ENCODE results near the gene TMPRSS4.

Gene TMPRSS4, protein sequence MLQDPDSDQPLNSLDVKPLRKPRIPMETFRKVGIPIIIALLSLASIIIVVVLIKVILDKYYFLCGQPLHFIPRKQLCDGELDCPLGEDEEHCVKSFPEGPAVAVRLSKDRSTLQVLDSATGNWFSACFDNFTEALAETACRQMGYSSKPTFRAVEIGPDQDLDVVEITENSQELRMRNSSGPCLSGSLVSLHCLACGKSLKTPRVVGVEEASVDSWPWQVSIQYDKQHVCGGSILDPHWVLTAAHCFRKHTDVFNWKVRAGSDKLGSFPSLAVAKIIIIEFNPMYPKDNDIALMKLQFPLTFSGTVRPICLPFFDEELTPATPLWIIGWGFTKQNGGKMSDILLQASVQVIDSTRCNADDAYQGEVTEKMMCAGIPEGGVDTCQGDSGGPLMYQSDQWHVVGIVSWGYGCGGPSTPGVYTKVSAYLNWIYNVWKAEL

GRCh38 chr11:118076754-118077281 is at the start of gene TMPRSS4:
TMPRSS4 (plus strand) TSS chr11:118077078; CDS start chr11:118077303, 225 bp downstream.
- TF ChIP-seq CTCF (IDR thresholded peaks at IDR 0.05; ENCODE audit: low read depth, low read length), result no peak
- in situ Hi-C loops (cut with HindIII; ENCODE audit: low sequenced_read_pairs), result no loop called here
- DNase-seq (ENCODE audit: low read depth, low spot score), result no peak
- H3K4me3 ChIP-seq (ENCODE audit: low read depth, low read length), result no peak within 1 kb of the TSS

GRCh38 chr11:118027694-118028093 is 49.2 kb upstream of the TMPRSS4 start:
- in situ Hi-C loops (cut with HindIII; ENCODE audit: low sequenced_read_pairs), result no loop called here
- H3K4me3 ChIP-seq (ENCODE audit: low read depth, low read length), result no peak overlapping the region
- no peak for TF ChIP-seq CTCF (IDR thresholded peaks at IDR 0.05; ENCODE audit: low read depth, low read length)
- no peak for DNase-seq (ENCODE audit: low read depth, low spot score)

DNA sequence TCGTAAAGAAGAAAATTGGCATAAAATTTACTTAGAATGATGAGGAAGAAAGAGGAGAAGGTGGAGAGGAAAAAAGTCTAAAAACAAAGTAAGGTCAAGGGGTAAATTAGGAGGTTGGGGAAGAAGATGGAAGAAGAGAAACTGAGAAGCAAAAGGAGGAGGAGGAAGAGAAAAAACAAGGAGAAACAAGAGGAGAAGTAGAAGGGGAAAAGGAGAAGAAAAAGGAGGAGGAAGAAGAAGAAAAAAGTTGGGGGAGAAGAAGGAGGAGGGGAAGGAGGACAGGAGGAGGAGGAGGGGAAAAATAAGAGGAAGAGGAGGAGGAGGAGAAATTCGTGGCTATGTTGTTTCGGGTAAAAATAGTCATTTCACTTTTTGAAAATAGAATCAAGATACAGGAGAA is 48.3 kb upstream of the TMPRSS4 start:
- H3K4me3 ChIP-seq (ENCODE audit: low read depth, low read length), result no peak overlapping the region
- in situ Hi-C loops (cut with HindIII; ENCODE audit: low sequenced_read_pairs), result no loop called here
- no peak for DNase-seq (ENCODE audit: low read depth, low spot score)
- no peak for TF ChIP-seq CTCF (IDR thresholded peaks at IDR 0.05; ENCODE audit: low read depth, low read length)

DNA sequence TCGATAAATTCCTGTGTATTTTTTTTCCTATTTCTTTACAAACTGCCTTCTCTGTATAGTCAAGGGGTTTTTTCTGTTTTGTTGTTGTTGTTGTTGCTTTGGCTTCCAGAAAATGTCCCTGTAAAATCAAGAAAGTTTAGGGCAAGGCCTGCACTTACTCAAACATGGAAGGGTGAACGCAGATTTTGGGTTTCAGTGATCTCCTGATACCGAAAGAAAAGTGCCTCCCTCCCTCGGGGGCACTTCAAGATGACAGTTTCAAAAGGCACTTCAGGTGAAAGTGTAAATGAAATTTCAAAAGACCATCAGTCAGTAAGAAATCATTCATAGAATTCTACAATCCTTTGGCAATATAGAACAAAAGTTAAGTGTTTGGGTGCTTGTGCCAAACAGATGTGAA is 43.4 kb upstream of the TMPRSS4 start:
- H3K4me3 ChIP-seq (ENCODE audit: low read depth, low read length), result no peak overlapping the region
- no peak for DNase-seq (ENCODE audit: low read depth, low spot score)
- in situ Hi-C loops (cut with HindIII; ENCODE audit: low sequenced_read_pairs), result no loop called here
- TF ChIP-seq CTCF (IDR thresholded peaks at IDR 0.05; ENCODE audit: low read depth, low read length), result no peak

GRCh38 chr11:118042141-118042540 is 34.7 kb upstream of the TMPRSS4 start:
- in situ Hi-C loops (cut with HindIII; ENCODE audit: low sequenced_read_pairs), result no loop called here
- no peak overlapping the region for H3K4me3 ChIP-seq (ENCODE audit: low read depth, low read length)
- DNase-seq (ENCODE audit: low read depth, low spot score), result no peak
- TF ChIP-seq CTCF (IDR thresholded peaks at IDR 0.05; ENCODE audit: low read depth, low read length), result no peak

DNA sequence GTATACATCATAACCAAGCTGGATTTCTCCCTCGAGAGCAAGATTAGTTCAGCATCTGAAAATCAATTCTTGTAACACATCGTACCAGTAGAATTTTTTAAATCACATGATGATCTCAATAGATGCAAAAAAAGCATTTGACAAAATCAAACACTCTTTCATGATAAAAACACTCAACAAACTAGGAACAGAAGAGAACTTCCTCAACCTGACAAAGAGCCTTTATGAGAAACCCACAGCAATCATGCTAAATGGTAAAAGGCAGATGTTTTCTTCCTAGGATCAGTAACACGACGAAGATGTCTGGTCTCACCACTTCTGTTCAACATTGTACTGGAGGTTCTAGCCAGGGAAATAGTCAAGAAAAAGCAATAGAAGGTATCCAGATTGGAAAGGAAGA is 34.1 kb upstream of the TMPRSS4 start:
- in situ Hi-C loops (cut with HindIII; ENCODE audit: low sequenced_read_pairs), result no loop called here
- no peak for TF ChIP-seq CTCF (IDR thresholded peaks at IDR 0.05; ENCODE audit: low read depth, low read length)
- DNase-seq (ENCODE audit: low read depth, low spot score), result no peak
- H3K4me3 ChIP-seq (ENCODE audit: low read depth, low read length), result no peak overlapping the region
